GM12878 (cell line): ENCODE results near the gene ACACA. TPM values are rescaled to one million over a fixed set of nuclear protein-coding genes. Genes with fewer than 3 reads are reported as not detected.

ENCODE experiments used
- CBX3 ChIP-seq: fragments of 200-600 bp; sonication (generic); IDR thresholded peaks from 2 replicates; pipeline ENCODE4 v1.6.1; 2016; ENCODE audit warnings: low read depth, borderline replicate concordance
- CHD1 ChIP-seq: IDR thresholded peaks from 2 replicates; pipeline ENCODE4 v1.6.1; 2012; ENCODE audit warnings: low read depth, low read length, improper control_type of control experiment
- DPF2 ChIP-seq: fragments of 450-650 bp; IDR thresholded peaks from 2 replicates; pipeline ENCODE4 v1.6.1; 2017; ENCODE audit warnings: mild to moderate bottlenecking
- EP300 ChIP-seq, 2 experiments: fragments of 150-350 bp in 1 of 2; IDR thresholded peaks; 2 replicates each; pipeline ENCODE4 v1.6.1; 2011 to 2012; ENCODE audit warnings: low read depth in 2 of 2, low read length in 2 of 2, borderline replicate concordance in 1 of 2, improper control_type of control experiment in 1 of 2, inconsistent platforms in 1 of 2; ENCODE audit not compliant: control insufficient read depth in 1 of 2
- ETV6 ChIP-seq, 2 experiments: fragments of 450-650 bp in 1 of 2; IDR thresholded peaks in 1 of 2; conservative IDR thresholded peaks in 1 of 2; 2 replicates each; pipeline ENCODE4 v1.6.1; 2014; ENCODE audit warnings: antibody characterized with exemption in 1 of 2, borderline replicate concordance in 1 of 2, low read depth in 1 of 2, mild to moderate bottlenecking in 1 of 2, moderate library complexity in 1 of 2
- FOXM1 ChIP-seq: IDR thresholded peaks from 2 replicates; pipeline ENCODE4 v1.6.1; 2012; ENCODE audit warnings: low read depth, mild to moderate bottlenecking, inconsistent platforms, low read length, moderate library complexity
- IKZF2 ChIP-seq, 2 experiments: fragments of 450-650 bp; IDR thresholded peaks; 2 replicates each; pipeline ENCODE4 v1.6.1; 2017; ENCODE audit warnings: mild to moderate bottlenecking in 2 of 2, moderate library complexity in 2 of 2
- MEF2B ChIP-seq: fragments of 450-650 bp; IDR thresholded peaks from 2 replicates; pipeline ENCODE4 v1.6.1; 2018; ENCODE audit warnings: mild to moderate bottlenecking, moderate library complexity; ENCODE audit not compliant: partially characterized antibody, poor library complexity, severe bottlenecking
- MTA2 ChIP-seq: fragments of 450-650 bp; IDR thresholded peaks from 2 replicates; pipeline ENCODE4 v1.6.1; 2016; ENCODE audit warnings: low read depth, mild to moderate bottlenecking, moderate library complexity
- NR2F1 ChIP-seq: fragments of 450-650 bp; conservative IDR thresholded peaks from 2 replicates; pipeline ENCODE4 v1.6.1; 2017; ENCODE audit warnings: mild to moderate bottlenecking
- RAD51 ChIP-seq: fragments of 450-650 bp; IDR thresholded peaks from 2 replicates; pipeline ENCODE4 v1.6.1; 2016; ENCODE audit warnings: moderate library complexity, mild to moderate bottlenecking, inconsistent platforms
- RBBP5 ChIP-seq: fragments of 200-600 bp; sonication (generic); conservative IDR thresholded peaks from 2 replicates; pipeline ENCODE4 v1.6.1; 2016
- RFX5 ChIP-seq: IDR thresholded peaks from 2 replicates; pipeline ENCODE4 v1.6.1; 2011; ENCODE audit warnings: low read depth, low read length, improper control_type of control experiment
- SMC3 ChIP-seq: IDR thresholded peaks from 2 replicates; pipeline ENCODE4 v1.6.1; 2011; ENCODE audit warnings: low read length, improper control_type of control experiment, borderline replicate concordance
- SUZ12 ChIP-seq: fragments of 200-600 bp; sonication (generic); IDR thresholded peaks from one replicate; pipeline ENCODE4 v1.6.1; 2018; ENCODE audit warnings: antibody characterized with exemption, mild to moderate bottlenecking; ENCODE audit not compliant: unreplicated experiment
- polyA plus RNA-seq, 11 experiments: library from polyadenylated mRNA; depleted of rRNA in 4 of 11; unstranded in 6 of 11; stranded (reverse) in 5 of 11; fragments of >200 nt; fragmentation: Nextera tagmentation in 4 of 11; fragmentation: Illumina TruSeq in 1 of 11; extraction: Ambion mirVana in 4 of 11; extraction: Trizol in 1 of 11; gene quantifications; 1 replicate in 1 of 11; 2 replicates in 10 of 11; pipeline versions ENCODE4 v1.2.1 to v1.2.3, GENCODE V29; 2011 to 2016; ENCODE audit warnings: inconsistent platforms in 2 of 11, missing spikeins in 2 of 11, low read depth in 1 of 11
- total RNA-seq, 4 experiments: library from RNA; depleted of rRNA in 3 of 4; stranded (reverse); fragments of >200 nt in 3 of 4; fragmentation: Illumina TruSeq in 1 of 4; extraction: Trizol in 1 of 4; gene quantifications; 2 replicates each; pipeline versions ENCODE4 v1.2.1 to v1.2.3, GENCODE V29; 2013 to 2021
- TF ChIP-seq, protein P1 (sequence below): fragments of 450-650 bp; IDR thresholded peaks from 2 replicates; pipeline ENCODE4 v1.6.1; 2017; ENCODE audit warnings: antibody characterized with exemption, mild to moderate bottlenecking, moderate library complexity
- TF ChIP-seq, protein P2 (sequence below): IDR thresholded peaks from 2 replicates; pipeline ENCODE4 v1.6.1; 2012; ENCODE audit warnings: low read length, inconsistent platforms
- TF ChIP-seq, protein P3 (sequence below): IDR thresholded peaks from 2 replicates; pipeline ENCODE4 v1.6.1; 2011; ENCODE audit warnings: borderline replicate concordance, low read depth, mild to moderate bottlenecking, moderate library complexity, mixed read lengths, low read length; ENCODE audit not compliant: insufficient read depth; ENCODE audit errors: extremely low read length
- TF ChIP-seq, protein P4 (sequence below): fragments of 450-650 bp; conservative IDR thresholded peaks from 2 replicates; pipeline ENCODE4 v1.6.1; 2017; ENCODE audit warnings: mild to moderate bottlenecking, moderate library complexity
- TF ChIP-seq, protein P5 (sequence below), 3 experiments: IDR thresholded peaks in 2 of 3; conservative IDR thresholded peaks in 1 of 3; 2 replicates each; pipeline ENCODE4 v1.5.1; 2011; ENCODE audit warnings: low read depth in 3 of 3, low read length in 3 of 3, mild to moderate bottlenecking in 3 of 3, control low read depth in 2 of 3, moderate library complexity in 2 of 3, inconsistent platforms in 1 of 3, mixed read lengths in 1 of 3; ENCODE audit not compliant: control insufficient read depth in 2 of 3, insufficient read depth in 1 of 3; ENCODE audit errors: extremely low read depth in 1 of 3

ACACA gene
- total and polyA plus RNA-seq, 10 of the 15 experiments (the other 5 are each of a cell fraction or from before 2014, with no cell fraction given) = 12.9 to 74.2 (median 32.0) TPM

DNA sequence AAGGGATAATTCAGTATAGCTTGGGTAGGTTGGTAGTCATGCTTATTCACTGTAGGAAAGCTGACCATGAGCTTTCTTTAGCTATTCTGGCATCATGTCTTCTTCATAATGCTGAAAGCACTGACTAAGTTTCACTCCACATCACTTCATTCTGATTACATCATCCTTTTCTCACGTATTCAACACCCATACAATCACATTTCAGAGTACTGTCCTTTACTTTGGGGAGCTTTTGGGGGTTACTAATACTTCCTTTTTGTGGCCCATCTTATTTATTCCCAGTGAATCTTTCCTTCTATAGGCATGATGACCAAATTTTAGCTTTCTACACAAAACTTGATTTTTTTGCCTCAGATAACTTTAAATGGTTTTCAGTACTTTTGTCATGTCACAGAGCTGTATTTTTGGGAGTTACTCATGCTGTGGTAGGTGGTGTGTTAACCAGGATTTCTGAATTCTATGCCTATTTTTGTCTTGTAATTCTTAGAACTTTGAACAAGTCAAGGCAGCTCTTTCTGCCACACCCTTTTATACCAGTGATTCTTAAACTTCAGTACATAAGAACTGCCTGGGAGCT, 23.5 kb upstream of the ACACA start (continued):
- no peak for TF ChIP-seq MEF2B
- TF ChIP-seq RAD51 = no peak
- no peak for TF ChIP-seq SMC3
- no peak for TF ChIP-seq RBBP5
- no peak for TF ChIP-seq RFX5
- TF ChIP-seq, protein P1, sequence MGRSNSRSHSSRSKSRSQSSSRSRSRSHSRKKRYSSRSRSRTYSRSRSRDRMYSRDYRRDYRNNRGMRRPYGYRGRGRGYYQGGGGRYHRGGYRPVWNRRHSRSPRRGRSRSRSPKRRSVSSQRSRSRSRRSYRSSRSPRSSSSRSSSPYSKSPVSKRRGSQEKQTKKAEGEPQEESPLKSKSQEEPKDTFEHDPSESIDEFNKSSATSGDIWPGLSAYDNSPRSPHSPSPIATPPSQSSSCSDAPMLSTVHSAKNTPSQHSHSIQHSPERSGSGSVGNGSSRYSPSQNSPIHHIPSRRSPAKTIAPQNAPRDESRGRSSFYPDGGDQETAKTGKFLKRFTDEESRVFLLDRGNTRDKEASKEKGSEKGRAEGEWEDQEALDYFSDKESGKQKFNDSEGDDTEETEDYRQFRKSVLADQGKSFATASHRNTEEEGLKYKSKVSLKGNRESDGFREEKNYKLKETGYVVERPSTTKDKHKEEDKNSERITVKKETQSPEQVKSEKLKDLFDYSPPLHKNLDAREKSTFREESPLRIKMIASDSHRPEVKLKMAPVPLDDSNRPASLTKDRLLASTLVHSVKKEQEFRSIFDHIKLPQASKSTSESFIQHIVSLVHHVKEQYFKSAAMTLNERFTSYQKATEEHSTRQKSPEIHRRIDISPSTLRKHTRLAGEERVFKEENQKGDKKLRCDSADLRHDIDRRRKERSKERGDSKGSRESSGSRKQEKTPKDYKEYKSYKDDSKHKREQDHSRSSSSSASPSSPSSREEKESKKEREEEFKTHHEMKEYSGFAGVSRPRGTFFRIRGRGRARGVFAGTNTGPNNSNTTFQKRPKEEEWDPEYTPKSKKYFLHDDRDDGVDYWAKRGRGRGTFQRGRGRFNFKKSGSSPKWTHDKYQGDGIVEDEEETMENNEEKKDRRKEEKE = no peak
- no peak for TF ChIP-seq ETV6 (conservative IDR thresholded peaks at IDR 0.05 in 1 of 2, IDR thresholded peaks at IDR 0.05 in 1 of 2; ENCODE audit: borderline replicate concordance in 1 of 2, low read depth in 1 of 2)
- TF ChIP-seq EP300 (IDR thresholded peaks at IDR 0.05; ENCODE audit: borderline replicate concordance in 1 of 2, control insufficient read depth in 1 of 2, low read depth in 2 of 2, low read length in 2 of 2) = 0 out of 4 replicates have a peak, but pooled peaks of 1 of the 2 experiments have one; percentile 23
- 0 out of 2 replicates have a peak, but pooled peaks have one; percentile 44 for TF ChIP-seq DPF2
- no peak for TF ChIP-seq CBX3
- TF ChIP-seq, protein P2, sequence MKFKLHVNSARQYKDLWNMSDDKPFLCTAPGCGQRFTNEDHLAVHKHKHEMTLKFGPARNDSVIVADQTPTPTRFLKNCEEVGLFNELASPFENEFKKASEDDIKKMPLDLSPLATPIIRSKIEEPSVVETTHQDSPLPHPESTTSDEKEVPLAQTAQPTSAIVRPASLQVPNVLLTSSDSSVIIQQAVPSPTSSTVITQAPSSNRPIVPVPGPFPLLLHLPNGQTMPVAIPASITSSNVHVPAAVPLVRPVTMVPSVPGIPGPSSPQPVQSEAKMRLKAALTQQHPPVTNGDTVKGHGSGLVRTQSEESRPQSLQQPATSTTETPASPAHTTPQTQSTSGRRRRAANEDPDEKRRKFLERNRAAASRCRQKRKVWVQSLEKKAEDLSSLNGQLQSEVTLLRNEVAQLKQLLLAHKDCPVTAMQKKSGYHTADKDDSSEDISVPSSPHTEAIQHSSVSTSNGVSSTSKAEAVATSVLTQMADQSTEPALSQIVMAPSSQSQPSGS = peak; percentile 82
- TF ChIP-seq NR2F1 = no peak
- peak; percentile 16; the same call in 1 of the 2 replicates for TF ChIP-seq MTA2
- TF ChIP-seq CHD1 = no peak
- TF ChIP-seq SUZ12 = no peak
- TF ChIP-seq FOXM1 = no peak
- TF ChIP-seq, protein P3, sequence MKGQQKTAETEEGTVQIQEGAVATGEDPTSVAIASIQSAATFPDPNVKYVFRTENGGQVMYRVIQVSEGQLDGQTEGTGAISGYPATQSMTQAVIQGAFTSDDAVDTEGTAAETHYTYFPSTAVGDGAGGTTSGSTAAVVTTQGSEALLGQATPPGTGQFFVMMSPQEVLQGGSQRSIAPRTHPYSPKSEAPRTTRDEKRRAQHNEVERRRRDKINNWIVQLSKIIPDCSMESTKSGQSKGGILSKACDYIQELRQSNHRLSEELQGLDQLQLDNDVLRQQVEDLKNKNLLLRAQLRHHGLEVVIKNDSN = no peak
- peak in 1 of 2 experiments; percentile 27; a peak in 1 of 4 replicates for TF ChIP-seq IKZF2 (IDR thresholded peaks at IDR 0.05)
- TF ChIP-seq, protein P4, sequence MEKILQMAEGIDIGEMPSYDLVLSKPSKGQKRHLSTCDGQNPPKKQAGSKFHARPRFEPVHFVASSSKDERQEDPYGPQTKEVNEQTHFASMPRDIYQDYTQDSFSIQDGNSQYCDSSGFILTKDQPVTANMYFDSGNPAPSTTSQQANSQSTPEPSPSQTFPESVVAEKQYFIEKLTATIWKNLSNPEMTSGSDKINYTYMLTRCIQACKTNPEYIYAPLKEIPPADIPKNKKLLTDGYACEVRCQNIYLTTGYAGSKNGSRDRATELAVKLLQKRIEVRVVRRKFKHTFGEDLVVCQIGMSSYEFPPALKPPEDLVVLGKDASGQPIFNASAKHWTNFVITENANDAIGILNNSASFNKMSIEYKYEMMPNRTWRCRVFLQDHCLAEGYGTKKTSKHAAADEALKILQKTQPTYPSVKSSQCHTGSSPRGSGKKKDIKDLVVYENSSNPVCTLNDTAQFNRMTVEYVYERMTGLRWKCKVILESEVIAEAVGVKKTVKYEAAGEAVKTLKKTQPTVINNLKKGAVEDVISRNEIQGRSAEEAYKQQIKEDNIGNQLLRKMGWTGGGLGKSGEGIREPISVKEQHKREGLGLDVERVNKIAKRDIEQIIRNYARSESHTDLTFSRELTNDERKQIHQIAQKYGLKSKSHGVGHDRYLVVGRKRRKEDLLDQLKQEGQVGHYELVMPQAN = no peak
- TF ChIP-seq, protein P5, sequence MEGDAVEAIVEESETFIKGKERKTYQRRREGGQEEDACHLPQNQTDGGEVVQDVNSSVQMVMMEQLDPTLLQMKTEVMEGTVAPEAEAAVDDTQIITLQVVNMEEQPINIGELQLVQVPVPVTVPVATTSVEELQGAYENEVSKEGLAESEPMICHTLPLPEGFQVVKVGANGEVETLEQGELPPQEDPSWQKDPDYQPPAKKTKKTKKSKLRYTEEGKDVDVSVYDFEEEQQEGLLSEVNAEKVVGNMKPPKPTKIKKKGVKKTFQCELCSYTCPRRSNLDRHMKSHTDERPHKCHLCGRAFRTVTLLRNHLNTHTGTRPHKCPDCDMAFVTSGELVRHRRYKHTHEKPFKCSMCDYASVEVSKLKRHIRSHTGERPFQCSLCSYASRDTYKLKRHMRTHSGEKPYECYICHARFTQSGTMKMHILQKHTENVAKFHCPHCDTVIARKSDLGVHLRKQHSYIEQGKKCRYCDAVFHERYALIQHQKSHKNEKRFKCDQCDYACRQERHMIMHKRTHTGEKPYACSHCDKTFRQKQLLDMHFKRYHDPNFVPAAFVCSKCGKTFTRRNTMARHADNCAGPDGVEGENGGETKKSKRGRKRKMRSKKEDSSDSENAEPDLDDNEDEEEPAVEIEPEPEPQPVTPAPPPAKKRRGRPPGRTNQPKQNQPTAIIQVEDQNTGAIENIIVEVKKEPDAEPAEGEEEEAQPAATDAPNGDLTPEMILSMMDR (IDR thresholded peaks at IDR 0.05 in 2 of 3, conservative IDR thresholded peaks at IDR 0.05 in 1 of 3; ENCODE audit: control insufficient read depth in 2 of 3, extremely low read depth in 1 of 3, insufficient read depth in 1 of 3, low read depth in 3 of 3, low read length in 3 of 3) = no peak
